K562 (cell line): ENCODE measurements around the gene POLK. TPM values are rescaled to one million over a fixed set of nuclear protein-coding genes. Genes with fewer than 3 reads are reported as not detected.

Source experiments
- ATAC-seq: fragments of 200-7000 bp; cut with Tn5 transposase; 3 replicates; pipeline ENCODE4 v1.9.1; 2020; ENCODE audit warnings: moderate library complexity
- BruUV-seq: library from RNA; stranded (reverse); fragments of 400-500 nt; replicated peaks from 2 replicates; lab custom pipeline; 2021; lab: Mats Ljungman, UMichigan
- CTCF ChIA-PET: fragments of 300-600 bp; formaldehyde crosslinking; extraction: SDS; loops from one replicate; lab custom pipeline; 2021; ENCODE audit warnings: low intra/inter-chr PET ratio; lab: Yijun Ruan, JAX
- POLR2A ChIA-PET: fragments of 300-600, 350-650 bp; sonication (Branson Sonifier 250); formaldehyde crosslinking; extraction: SDS; loops from one replicate; lab custom pipeline; 2021; ENCODE audit warnings: antibody characterized with exemption, inconsistent platforms; lab: Yijun Ruan, JAX
- DNase-seq, 4 experiments: peaks; one replicate each; pipeline versions ENCODE4 v3.0.0 to v3.0.0-alpha.2; 2011 to 2018; ENCODE audit warnings: low spot score in 3 of 4, mixed read lengths in 3 of 4; ENCODE audit errors: extremely low read depth in 1 of 4
- FAIRE-seq: peaks from 2 replicates; lab custom pipeline; 2011; peaks lifted over from hg19 to GRCh38; lab: Jason Lieb, UNC
- H2AFZ ChIP-seq: 2 replicates; pipeline ENCODE4 v1.6.0; 2011; ENCODE audit warnings: low read depth, low read length, control low read depth, inconsistent platforms
- H3K27ac ChIP-seq: fragments of 200-600 bp; 3 replicates; pipeline ENCODE4 v1.8.0; 2011; ENCODE audit warnings: low read depth, mild to moderate bottlenecking, control low read depth, inconsistent platforms, low read length, moderate library complexity, mixed read lengths; ENCODE audit errors: extremely low read depth
- H3K27me3 ChIP-seq, 2 experiments: fragments of 300-600 bp in 1 of 2; 2 replicates in 1 of 2; 3 replicates in 1 of 2; pipeline versions ENCODE4 v1.6.0 to v1.8.0; 2011; ENCODE audit warnings: inconsistent platforms in 2 of 2, low read length in 2 of 2, mild to moderate bottlenecking in 1 of 2, mixed read lengths in 1 of 2, moderate library complexity in 1 of 2; ENCODE audit not compliant: control insufficient read depth in 2 of 2, insufficient read depth in 2 of 2
- H3K36me3 ChIP-seq: fragments of 300-600 bp; 3 replicates; pipeline ENCODE4 v1.8.0; 2011; ENCODE audit warnings: mild to moderate bottlenecking, low read length, inconsistent platforms; ENCODE audit not compliant: control insufficient read depth, insufficient read depth
- H3K4me1 ChIP-seq, 2 experiments: fragments of 200-600 bp in 1 of 2; replicated peaks in 1 of 2; 2 replicates in 1 of 2; 3 replicates in 1 of 2; pipeline versions ENCODE4 v1.5.1 to v1.8.0; 2011; ENCODE audit warnings: inconsistent platforms in 2 of 2, low read length in 2 of 2, mild to moderate bottlenecking in 1 of 2, mixed read lengths in 1 of 2, moderate library complexity in 1 of 2; ENCODE audit not compliant: control insufficient read depth in 2 of 2, insufficient read depth in 2 of 2
- H3K4me2 ChIP-seq: 2 replicates; pipeline ENCODE4 v1.6.1; 2011; ENCODE audit warnings: low read length, control low read depth, inconsistent platforms, mixed read lengths; ENCODE audit not compliant: insufficient read depth
- H3K4me3 ChIP-seq: fragments of 200-600 bp; sonication (generic), shearing (Covaris generic); 2 replicates; pipeline ENCODE4 v1.5.1; 2016; ENCODE audit warnings: control low read depth, inconsistent platforms
- H3K79me2 ChIP-seq: fragments of 200-600 bp; 3 replicates; pipeline ENCODE4 v1.8.0; 2011; ENCODE audit warnings: low read length, inconsistent platforms; ENCODE audit not compliant: control insufficient read depth, insufficient read depth
- H3K9ac ChIP-seq, 2 experiments: 2 replicates each; pipeline versions ENCODE4 v1.6.0 to v1.6.1; 2011; ENCODE audit warnings: low read depth in 2 of 2, low read length in 2 of 2, control low read depth in 1 of 2, inconsistent platforms in 1 of 2, mild to moderate bottlenecking in 1 of 2, mixed read lengths in 1 of 2; ENCODE audit not compliant: insufficient read depth in 1 of 2
- H3K9me1 ChIP-seq: one replicate; pipeline ENCODE4 v1.6.0; 2011; ENCODE audit warnings: inconsistent platforms, mild to moderate bottlenecking, low read length, moderate library complexity; ENCODE audit not compliant: control insufficient read depth, insufficient read depth
- H3K9me3 ChIP-seq: replicated peaks from 2 replicates; pipeline ENCODE4 v1.5.1; 2011; ENCODE audit warnings: low read depth, low read length, inconsistent platforms; ENCODE audit not compliant: control insufficient read depth, insufficient read depth
- H4K20me1 ChIP-seq: replicated peaks from 2 replicates; pipeline ENCODE4 v1.6.1; 2011; ENCODE audit warnings: low read length, inconsistent platforms, mixed read lengths; ENCODE audit not compliant: control insufficient read depth, insufficient read depth
- ARID3A ChIP-seq: IDR thresholded peaks from 2 replicates; pipeline ENCODE4 v1.6.1; 2012; ENCODE audit warnings: low read depth, low read length, improper control_type of control experiment, borderline replicate concordance
- CBFB ChIP-seq: sonication (generic); formaldehyde crosslinking; IDR thresholded peaks from 2 replicates; pipeline ENCODE4 v1.4.0; 2020; ENCODE audit warnings: mild to moderate bottlenecking, missing genetic modification reagents
- IRF2 ChIP-seq: sonication (generic); formaldehyde crosslinking; IDR thresholded peaks from 2 replicates; pipeline ENCODE4 v1.8.1; 2022; ENCODE audit warnings: mild to moderate bottlenecking, missing genetic modification reagents
- NFIC ChIP-seq: fragments of 450-650 bp; IDR thresholded peaks from 2 replicates; pipeline ENCODE4 v1.6.1; 2017; ENCODE audit warnings: mild to moderate bottlenecking, inconsistent platforms
- NKRF ChIP-seq: fragments of 450-650 bp; IDR thresholded peaks from 2 replicates; pipeline ENCODE4 v1.6.1; 2016; ENCODE audit warnings: borderline replicate concordance
- SOX6 ChIP-seq: fragments of 450-650 bp; IDR thresholded peaks from 2 replicates; pipeline ENCODE4 v1.6.1; 2014; ENCODE audit warnings: mild to moderate bottlenecking
- TRIM25 ChIP-seq: fragments of 450-650 bp; IDR thresholded peaks from 2 replicates; pipeline ENCODE4 v1.7.0; 2016; ENCODE audit warnings: borderline replicate concordance
- TSC22D4 ChIP-seq: fragments of 450-650 bp; IDR thresholded peaks from 2 replicates; pipeline ENCODE4 v1.6.1; 2016; ENCODE audit warnings: missing genetic modification characterization, missing biosample characterization, control low read depth
- WGBS: fragments of 100-300 bp; shearing (Covaris generic); methylation state at CpG from one replicate; pipeline ENCODE4 v1.1.6; 2016; ENCODE audit warnings: low coverage, mixed read lengths; ENCODE audit not compliant: insufficient coverage; ENCODE audit errors: missing lambda C conversion rate; 5-methylcytosine and 5-hydroxymethylcytosine counted together
- in situ Hi-C: fragments of 300-500 bp; cut with MboI; formaldehyde crosslinking; loops from 4 replicates; pipeline ENCODE4 v1.15.0; 2018; ENCODE audit warnings: inconsistent platforms, mixed read lengths
- intact Hi-C: fragments of 100-400 bp; cut with micrococcal nuclease; formaldehyde crosslinking; loops from 2 replicates; pipeline ENCODE4 v1.14.2; 2022
- polyA plus RNA-seq, 8 experiments: library from polyadenylated mRNA; depleted of rRNA in 4 of 8; stranded (reverse) in 5 of 8; unstranded in 3 of 8; fragments of >200 nt; fragmentation: Nextera tagmentation in 2 of 8; fragmentation: Illumina TruSeq in 1 of 8; extraction: Ambion mirVana in 2 of 8; extraction: Trizol in 1 of 8; gene quantifications; 2 replicates each; pipeline versions ENCODE4 v1.2.1 to v1.2.3, GENCODE V29; 2011 to 2014; ENCODE audit warnings: inconsistent platforms in 1 of 8, missing spikeins in 1 of 8
- total RNA-seq, 7 experiments: library from RNA; depleted of rRNA in 6 of 7; stranded (reverse); fragments of >200 nt in 6 of 7; fragmentation: Illumina TruSeq in 2 of 7; extraction: Trizol in 2 of 7; gene quantifications; 2 replicates each; pipeline versions ENCODE4 v1.2.1 to v1.2.3, GENCODE V29; 2011 to 2021; ENCODE audit warnings: low replicate concordance in 1 of 7

POLK gene
- total and polyA plus RNA-seq, 9 of the 15 experiments (the other 6 are each of a cell fraction or from before 2014, with no cell fraction given) = 6.1 to 31.6 (median 16.5) TPM

GRCh38 chr5:75568202-75568601 lies 56.5 kb downstream of the POLK start:
- 57% methylated on average over 2 of the region's 2 CpGs for WGBS
- intact Hi-C loops = loop anchor here (5.0 kb wide), 1 partner anchor 56 kb away; the partner anchor contains the start of genes CERT1 and POLK
- FAIRE-seq = no peak
- Histone ChIP-seq H3K9ac (peak overlapping the region in 1 of 2 experiments; percentile 56; a peak in 1 of 4 replicates), H3K9me3 (no peaks in the 10 kb centered on the region), H3K27ac (peak overlapping the region; percentile 79), H3K27me3 (no peaks in the 10 kb centered on the region), H2AFZ (no peak overlapping the region), H3K4me3 (no peak overlapping the region), H3K4me1 (peaks cover 9 to 30% of the 10 kb centered on the region in 2 experiments), H4K20me1 (no peaks in the 10 kb centered on the region), H3K79me2 (peaks cover 53% of the 10 kb centered on the region; the same call in 2 of the 3 replicates), H3K9me1 (no peaks in the 10 kb centered on the region), H3K4me2 (peak overlapping the region; percentile 53; the same call in 1 of the 2 replicates), H3K36me3 (peaks cover 15% of the 10 kb centered on the region; the same call in 2 of the 3 replicates)
- in situ Hi-C loops = no loop called here
- no TSS peak for BruUV-seq
- ChIA-PET POLR2A (interaction anchor here (0.8 to 1.3 kb wide), 5 partner anchors 8 to 152 kb away, joined by 3 to 7 read pairs (median 4); partner anchors contain the start of genes CERT1 and POLK), CTCF (no interaction called here)
- DNase-seq = no peak
- peak; percentile 6; the same call in 2 of the 3 replicates for ATAC-seq
- TF ChIP-seq SOX6 = no peak
- no peak for TF ChIP-seq NKRF
- TF ChIP-seq TRIM25 = no peak
- no peak for TF ChIP-seq CBFB
- TF ChIP-seq ARID3A = no peak
- TF ChIP-seq IRF2 = no peak
- TF ChIP-seq NFIC = no peak
- TF ChIP-seq TSC22D4 (tag) = no peak
